GM12878 (cell line): Measurements from ENCODE around the gene USP9X. TPM values are rescaled to one million over a fixed set of nuclear protein-coding genes. Genes with fewer than 3 reads are reported as not detected.

Experiments used
- ATAC-seq: fragments of 200-7000 bp; cut with Tn5 transposase; 3 replicates; pipeline ENCODE4 v1.9.1; 2020; ENCODE audit warnings: mild to moderate bottlenecking, moderate library complexity
- BruUV-seq: library from RNA; stranded (reverse); fragments of 400-500 nt; replicated peaks from 2 replicates; lab custom pipeline; 2021; lab: Mats Ljungman, UMichigan
- CTCF ChIA-PET: fragments of 300-600 bp; sonication (Branson Sonifier 250); formaldehyde crosslinking; extraction: SDS; loops from one replicate; lab custom pipeline; 2021; ENCODE audit warnings: inconsistent platforms; lab: Yijun Ruan, JAX
- POLR2A ChIA-PET: fragments of 350-600 bp; formaldehyde crosslinking; extraction: SDS; loops from one replicate; lab custom pipeline; 2021; ENCODE audit warnings: inconsistent platforms; lab: Charles Lee
- RAD21 ChIA-PET: fragments of 300-600 bp; sonication (Branson Sonifier 250); formaldehyde crosslinking; loops from one replicate; lab custom pipeline; 2023; ENCODE audit warnings: antibody characterized with exemption; ENCODE audit not compliant: unreplicated experiment; lab: Charles Lee
- SMC1A ChIA-PET: fragments of 300-600 bp; sonication (Branson Sonifier 250); formaldehyde crosslinking; loops from one replicate; lab custom pipeline; 2023; ENCODE audit not compliant: unreplicated experiment, uncharacterized antibody; lab: Charles Lee
- DNase-seq: peaks from one replicate; pipeline ENCODE4 v3.0.0-alpha.2; 2011; ENCODE audit warnings: low read depth, low spot score
- FAIRE-seq: peaks from 3 replicates; lab custom pipeline; 2011; peaks lifted over from hg19 to GRCh38; lab: Jason Lieb, UNC
- H2AFZ ChIP-seq: 2 replicates; pipeline ENCODE4 v1.6.0; 2011; ENCODE audit warnings: low read depth, low read length, control low read depth; ENCODE audit not compliant: control insufficient read depth
- H3K27ac ChIP-seq: 2 replicates; pipeline ENCODE4 v1.5.1; 2011; ENCODE audit warnings: control low read depth; ENCODE audit not compliant: control insufficient read depth, insufficient read depth
- H3K27me3 ChIP-seq, 2 experiments: replicated peaks in 1 of 2; 2 replicates each; pipeline versions ENCODE4 v1.6.0 to v1.6.1; 2011; ENCODE audit warnings: low read length in 1 of 2; ENCODE audit not compliant: control insufficient read depth in 2 of 2, insufficient read depth in 2 of 2
- H3K36me3 ChIP-seq, 2 experiments: 2 replicates each; pipeline ENCODE4 v1.5.1; 2011; ENCODE audit warnings: low read length in 1 of 2; ENCODE audit not compliant: control insufficient read depth in 2 of 2, insufficient read depth in 2 of 2
- H3K4me1 ChIP-seq: 2 replicates; pipeline ENCODE4 v1.6.1; 2011; ENCODE audit warnings: mild to moderate bottlenecking, low read length, moderate library complexity, mixed read lengths; ENCODE audit not compliant: control insufficient read depth, insufficient read depth
- H3K4me2 ChIP-seq: 2 replicates; pipeline ENCODE4 v1.6.0; 2011; ENCODE audit warnings: control low read depth; ENCODE audit not compliant: control insufficient read depth, insufficient read depth
- H3K4me3 ChIP-seq: fragments of 200-600 bp; sonication (generic); 2 replicates; pipeline ENCODE4 v1.5.1; 2016
- H3K79me2 ChIP-seq: 2 replicates; pipeline ENCODE4 v1.6.0; 2011; ENCODE audit warnings: low read length; ENCODE audit not compliant: control insufficient read depth, insufficient read depth
- H3K9ac ChIP-seq: 2 replicates; pipeline ENCODE4 v1.8.0; 2011; ENCODE audit warnings: low read length, control low read depth, mixed read lengths; ENCODE audit not compliant: control insufficient read depth, insufficient read depth
- H3K9me3 ChIP-seq: replicated peaks from 3 replicates; pipeline ENCODE4 v1.5.1; 2011; ENCODE audit warnings: mild to moderate bottlenecking, low read length; ENCODE audit not compliant: control insufficient read depth, insufficient read depth
- H4K20me1 ChIP-seq: 2 replicates; pipeline ENCODE4 v1.6.0; 2011; ENCODE audit not compliant: control insufficient read depth, insufficient read depth
- RAD51 ChIP-seq: fragments of 450-650 bp; IDR thresholded peaks from 2 replicates; pipeline ENCODE4 v1.6.1; 2016; ENCODE audit warnings: moderate library complexity, mild to moderate bottlenecking, inconsistent platforms
- RBBP5 ChIP-seq: fragments of 200-600 bp; sonication (generic); conservative IDR thresholded peaks from 2 replicates; pipeline ENCODE4 v1.6.1; 2016
- TBL1XR1 ChIP-seq: IDR thresholded peaks from 2 replicates; pipeline ENCODE4 v1.6.1; 2012; ENCODE audit warnings: low read depth, low read length, improper control_type of control experiment
- WGBS: methylation state at CpG from one replicate; pipeline ENCODE4 v1.1.6; 2016; ENCODE audit warnings: low lambda C conversion rate; ENCODE audit not compliant: insufficient replicate concordance, insufficient coverage; ENCODE audit errors: missing lambda C conversion rate; 5-methylcytosine and 5-hydroxymethylcytosine counted together
- in situ Hi-C: fragments of 300-500 bp; cut with MboI; formaldehyde crosslinking; loops from 9 replicates; pipeline ENCODE4 v1.14.3; 2018; ENCODE audit warnings: mixed read lengths
- intact Hi-C: fragments of 100-400 bp; cut with micrococcal nuclease; formaldehyde crosslinking; loops from one replicate; pipeline ENCODE4 v1.14.2; 2022; ENCODE audit not compliant: unreplicated experiment
- polyA plus RNA-seq, 11 experiments: library from polyadenylated mRNA; depleted of rRNA in 4 of 11; unstranded in 6 of 11; stranded (reverse) in 5 of 11; fragments of >200 nt; fragmentation: Nextera tagmentation in 4 of 11; fragmentation: Illumina TruSeq in 1 of 11; extraction: Ambion mirVana in 4 of 11; extraction: Trizol in 1 of 11; gene quantifications; 1 replicate in 1 of 11; 2 replicates in 10 of 11; pipeline versions ENCODE4 v1.2.1 to v1.2.3, GENCODE V29; 2011 to 2016; ENCODE audit warnings: inconsistent platforms in 2 of 11, missing spikeins in 2 of 11, low read depth in 1 of 11
- total RNA-seq, 4 experiments: library from RNA; depleted of rRNA in 3 of 4; stranded (reverse); fragments of >200 nt in 3 of 4; fragmentation: Illumina TruSeq in 1 of 4; extraction: Trizol in 1 of 4; gene quantifications; 2 replicates each; pipeline versions ENCODE4 v1.2.1 to v1.2.3, GENCODE V29; 2013 to 2021
- TF ChIP-seq, protein P1 (sequence below): fragments of 450-650 bp; formaldehyde crosslinking; IDR thresholded peaks from 2 replicates; pipeline ENCODE4 v1.5.0; 2022; ENCODE audit warnings: mild to moderate bottlenecking, missing genetic modification characterization
- TF ChIP-seq, protein P2 (sequence below): fragments of 450-650 bp; IDR thresholded peaks from 2 replicates; pipeline ENCODE4 v1.6.1; 2018; ENCODE audit warnings: mild to moderate bottlenecking, low read depth, moderate library complexity; ENCODE audit not compliant: partially characterized antibody
- TF ChIP-seq, protein P3 (sequence below): fragments of 450-650 bp; formaldehyde crosslinking; IDR thresholded peaks from 2 replicates; pipeline ENCODE4 v1.4.0; 2022; ENCODE audit warnings: mild to moderate bottlenecking, moderate library complexity

USP9X gene
- total and polyA plus RNA-seq, 10 of the 15 experiments (the other 5 are each of a cell fraction or from before 2014, with no cell fraction given) = 9.3 to 61.6 (median 31.7) TPM

DNA sequence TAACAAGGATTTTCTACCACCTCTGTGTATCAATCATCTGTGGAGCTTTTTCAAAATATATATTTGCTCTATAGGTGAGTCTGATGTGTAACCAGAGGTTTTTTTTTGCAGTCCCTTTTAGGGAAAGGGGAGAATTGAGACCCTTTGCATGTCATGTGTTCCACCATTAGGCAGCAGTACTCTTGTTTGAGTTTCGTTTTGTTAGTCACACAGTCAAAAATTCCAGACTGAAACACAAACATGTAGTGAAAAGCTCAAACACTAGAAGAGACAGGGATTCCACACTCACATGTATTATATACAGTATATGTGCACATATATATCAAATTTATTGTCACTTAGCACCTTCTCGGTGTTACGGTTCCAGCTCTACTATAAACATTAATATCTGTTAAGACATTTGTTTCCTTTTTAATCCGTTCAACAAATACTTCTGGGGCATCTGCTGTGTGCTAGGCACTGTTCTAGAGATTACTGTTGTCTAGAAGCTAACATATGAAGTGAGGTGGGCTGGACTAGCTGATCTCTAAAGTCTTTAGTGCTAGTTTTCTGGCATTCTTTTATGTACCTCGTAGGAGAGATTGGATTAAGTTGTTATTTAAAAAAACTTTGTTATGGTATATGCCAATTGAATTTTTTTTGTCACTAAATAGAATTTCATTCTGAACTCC lies 5.5 kb downstream of the USP9X start (continued):
- TF ChIP-seq, protein P1, sequence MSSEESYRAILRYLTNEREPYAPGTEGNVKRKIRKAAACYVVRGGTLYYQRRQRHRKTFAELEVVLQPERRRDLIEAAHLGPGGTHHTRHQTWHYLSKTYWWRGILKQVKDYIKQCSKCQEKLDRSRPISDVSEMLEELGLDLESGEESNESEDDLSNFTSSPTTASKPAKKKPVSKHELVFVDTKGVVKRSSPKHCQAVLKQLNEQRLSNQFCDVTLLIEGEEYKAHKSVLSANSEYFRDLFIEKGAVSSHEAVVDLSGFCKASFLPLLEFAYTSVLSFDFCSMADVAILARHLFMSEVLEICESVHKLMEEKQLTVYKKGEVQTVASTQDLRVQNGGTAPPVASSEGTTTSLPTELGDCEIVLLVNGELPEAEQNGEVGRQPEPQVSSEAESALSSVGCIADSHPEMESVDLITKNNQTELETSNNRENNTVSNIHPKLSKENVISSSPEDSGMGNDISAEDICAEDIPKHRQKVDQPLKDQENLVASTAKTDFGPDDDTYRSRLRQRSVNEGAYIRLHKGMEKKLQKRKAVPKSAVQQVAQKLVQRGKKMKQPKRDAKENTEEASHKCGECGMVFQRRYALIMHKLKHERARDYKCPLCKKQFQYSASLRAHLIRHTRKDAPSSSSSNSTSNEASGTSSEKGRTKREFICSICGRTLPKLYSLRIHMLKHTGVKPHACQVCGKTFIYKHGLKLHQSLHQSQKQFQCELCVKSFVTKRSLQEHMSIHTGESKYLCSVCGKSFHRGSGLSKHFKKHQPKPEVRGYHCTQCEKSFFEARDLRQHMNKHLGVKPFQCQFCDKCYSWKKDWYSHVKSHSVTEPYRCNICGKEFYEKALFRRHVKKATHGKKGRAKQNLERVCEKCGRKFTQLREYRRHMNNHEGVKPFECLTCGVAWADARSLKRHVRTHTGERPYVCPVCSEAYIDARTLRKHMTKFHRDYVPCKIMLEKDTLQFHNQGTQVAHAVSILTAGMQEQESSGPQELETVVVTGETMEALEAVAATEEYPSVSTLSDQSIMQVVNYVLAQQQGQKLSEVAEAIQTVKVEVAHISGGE (CRISPR knock-in tag) = no peak
- TF ChIP-seq RAD51 = no peak
- TF ChIP-seq, protein P2, sequence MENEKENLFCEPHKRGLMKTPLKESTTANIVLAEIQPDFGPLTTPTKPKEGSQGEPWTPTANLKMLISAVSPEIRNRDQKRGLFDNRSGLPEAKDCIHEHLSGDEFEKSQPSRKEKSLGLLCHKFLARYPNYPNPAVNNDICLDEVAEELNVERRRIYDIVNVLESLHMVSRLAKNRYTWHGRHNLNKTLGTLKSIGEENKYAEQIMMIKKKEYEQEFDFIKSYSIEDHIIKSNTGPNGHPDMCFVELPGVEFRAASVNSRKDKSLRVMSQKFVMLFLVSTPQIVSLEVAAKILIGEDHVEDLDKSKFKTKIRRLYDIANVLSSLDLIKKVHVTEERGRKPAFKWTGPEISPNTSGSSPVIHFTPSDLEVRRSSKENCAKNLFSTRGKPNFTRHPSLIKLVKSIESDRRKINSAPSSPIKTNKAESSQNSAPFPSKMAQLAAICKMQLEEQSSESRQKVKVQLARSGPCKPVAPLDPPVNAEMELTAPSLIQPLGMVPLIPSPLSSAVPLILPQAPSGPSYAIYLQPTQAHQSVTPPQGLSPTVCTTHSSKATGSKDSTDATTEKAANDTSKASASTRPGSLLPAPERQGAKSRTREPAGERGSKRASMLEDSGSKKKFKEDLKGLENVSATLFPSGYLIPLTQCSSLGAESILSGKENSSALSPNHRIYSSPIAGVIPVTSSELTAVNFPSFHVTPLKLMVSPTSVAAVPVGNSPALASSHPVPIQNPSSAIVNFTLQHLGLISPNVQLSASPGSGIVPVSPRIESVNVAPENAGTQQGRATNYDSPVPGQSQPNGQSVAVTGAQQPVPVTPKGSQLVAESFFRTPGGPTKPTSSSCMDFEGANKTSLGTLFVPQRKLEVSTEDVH = no peak

DNA sequence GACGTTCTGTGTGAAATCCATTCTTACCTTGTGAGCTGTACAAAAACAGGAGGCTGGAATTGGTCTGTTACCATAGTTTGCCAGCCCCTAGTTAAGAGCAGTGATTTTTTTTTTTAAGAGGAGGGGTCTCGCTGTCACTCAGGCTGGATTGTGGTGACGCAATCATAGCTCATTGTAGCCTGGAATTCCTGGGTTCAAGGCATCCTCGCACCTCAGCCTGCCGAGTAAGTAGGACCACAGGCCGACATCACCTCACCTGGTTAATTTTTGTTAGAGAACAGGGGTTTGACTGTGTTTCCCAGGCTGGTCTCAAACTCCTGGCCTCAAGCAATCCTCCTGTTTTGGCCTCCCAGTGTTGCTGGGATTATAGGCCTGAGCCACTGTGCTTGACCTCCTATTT lies 7.5 kb downstream of the USP9X start:
- TF ChIP-seq RBBP5 (no peak), TBL1XR1 (no peak)
- TF ChIP-seq, protein P3, sequence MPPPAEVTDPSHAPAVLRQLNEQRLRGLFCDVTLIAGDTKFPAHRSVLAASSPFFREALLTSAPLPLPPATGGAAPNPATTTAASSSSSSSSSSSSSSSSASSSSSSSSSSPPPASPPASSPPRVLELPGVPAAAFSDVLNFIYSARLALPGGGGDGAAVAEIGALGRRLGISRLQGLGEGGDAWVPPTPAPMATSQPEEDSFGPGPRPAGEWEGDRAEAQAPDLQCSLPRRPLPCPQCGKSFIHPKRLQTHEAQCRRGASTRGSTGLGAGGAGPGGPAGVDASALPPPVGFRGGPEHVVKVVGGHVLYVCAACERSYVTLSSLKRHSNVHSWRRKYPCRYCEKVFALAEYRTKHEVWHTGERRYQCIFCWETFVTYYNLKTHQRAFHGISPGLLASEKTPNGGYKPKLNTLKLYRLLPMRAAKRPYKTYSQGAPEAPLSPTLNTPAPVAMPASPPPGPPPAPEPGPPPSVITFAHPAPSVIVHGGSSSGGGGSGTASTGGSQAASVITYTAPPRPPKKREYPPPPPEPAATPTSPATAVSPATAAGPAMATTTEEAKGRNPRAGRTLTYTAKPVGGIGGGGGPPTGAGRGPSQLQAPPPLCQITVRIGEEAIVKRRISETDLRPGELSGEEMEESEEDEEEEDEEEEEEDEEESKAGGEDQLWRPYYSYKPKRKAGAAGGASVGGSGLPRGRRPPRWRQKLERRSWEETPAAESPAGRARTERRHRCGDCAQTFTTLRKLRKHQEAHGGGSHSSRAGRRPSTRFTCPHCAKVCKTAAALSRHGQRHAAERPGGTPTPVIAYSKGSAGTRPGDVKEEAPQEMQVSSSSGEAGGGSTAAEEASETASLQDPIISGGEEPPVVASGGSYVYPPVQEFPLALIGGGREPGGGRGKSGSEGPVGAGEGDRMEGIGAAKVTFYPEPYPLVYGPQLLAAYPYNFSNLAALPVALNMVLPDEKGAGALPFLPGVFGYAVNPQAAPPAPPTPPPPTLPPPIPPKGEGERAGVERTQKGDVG (CRISPR knock-in tag) = no peak
- TF ChIP-seq, all 136 proteins: peak for 0
- ChIA-PET SMC1A (interaction anchor here (0.9 to 7.9 kb wide), 3 partner anchors 17 to 298 kb away, joined by 3 to 52 read pairs (median 4); no protein-coding TSS in a partner anchor), CTCF (interaction anchor here (4.1 kb wide), 1 partner anchor 23 kb away, joined by 29 read pairs; no protein-coding TSS in a partner anchor), POLR2A (no interaction called here), RAD21 (interaction anchor here (1.0 kb wide), 1 partner anchor 23 kb away, joined by 5 read pairs; no protein-coding TSS in a partner anchor)
- ATAC-seq = no peak
- in situ Hi-C loops = no loop called here
- no peak overlapping the region for H3K9ac ChIP-seq
- no peak for FAIRE-seq
- H2AFZ ChIP-seq = no peak overlapping the region
- intact Hi-C loops = no loop called here
- DNase-seq = no peak
- H3K9me3 ChIP-seq = no peaks in the 10 kb centered on the region
- no TSS peak for BruUV-seq
- H3K27me3 ChIP-seq = no peaks in the 10 kb centered on the region
- peaks cover 95% of the 10 kb centered on the region for H3K79me2 ChIP-seq
- 0 out of 2 replicates have a peak, but pooled peaks cover 4% of the 10 kb centered on the region for H4K20me1 ChIP-seq
- no peaks in the 10 kb centered on the region for H3K36me3 ChIP-seq
- H3K27ac ChIP-seq = no peak overlapping the region
- over 99% methylated on average over 6 of the region's 6 CpGs for WGBS
- H3K4me2 ChIP-seq = no peak overlapping the region
- peaks cover 3% of the 10 kb centered on the region; the same call in 1 of the 2 replicates for H3K4me1 ChIP-seq
- no peak overlapping the region for H3K4me3 ChIP-seq
